Measurements from ENCODE around the gene RIMS3.

DNA sequence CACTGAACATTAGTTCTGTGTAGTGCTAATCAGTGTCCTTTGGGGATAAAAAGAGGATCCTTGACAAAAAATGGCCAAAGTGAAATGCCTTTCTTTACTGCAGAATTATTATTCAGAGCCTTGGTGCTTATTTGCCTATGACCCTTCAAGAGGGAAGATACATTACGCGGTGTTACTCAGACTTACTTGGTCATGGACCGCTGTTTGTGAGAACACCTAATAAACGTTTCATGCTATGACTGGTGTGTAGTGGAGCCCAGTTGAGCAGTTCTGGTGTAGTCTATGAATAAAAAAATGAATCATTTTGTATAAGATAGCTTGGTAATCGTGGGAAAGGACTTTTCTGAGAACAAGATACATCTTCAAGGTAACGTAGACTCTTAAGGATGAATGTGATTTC, 34.3 kb upstream of the RIMS3 start:
- TF ChIP-seq CTCF (IDR thresholded peaks at IDR 0.05; ENCODE audit: low read length) (no peak), EZH2 (optimal IDR thresholded peaks at IDR 0.05; ENCODE audit: low read depth, low read length) (no peak)
